Tibial artery (tissue), 4 donors: ENCODE results near the gene C4orf54.

Experiments used
- DNase-seq, 2 donors: peaks; one replicate each; pipeline ENCODE4 v3.0.0-alpha.2; 2019
- H3K27ac ChIP-seq, 2 donors: fragments of 200-600 bp; sonication (generic) in 1 of 2; 1 replicate in 1 of 2; 2 replicates in 1 of 2; pipeline ENCODE4 v1.5.1; 2018 to 2019; ENCODE audit warnings: mild to moderate bottlenecking in 1 of 2
- H3K27me3 ChIP-seq, 2 donors: fragments of 200-600 bp; sonication (generic) in 1 of 2; one replicate each; pipeline versions ENCODE4 v1.5.1 to v1.6.0; 2016 to 2019
- H3K36me3 ChIP-seq, 3 donors: fragments of 200-600 bp; sonication (generic) in 2 of 3; one replicate each; pipeline ENCODE4 v1.5.1; 2016 to 2019; ENCODE audit warnings: mild to moderate bottlenecking in 2 of 3
- H3K4me1 ChIP-seq, 4 donors: fragments of 200-600 bp; sonication (generic) in 2 of 4; 1 replicate in 3 of 4; 2 replicates in 1 of 4; pipeline ENCODE4 v1.5.1; 2016 to 2019
- H3K4me3 ChIP-seq, 2 donors: fragments of 200-600 bp; sonication (generic) in 1 of 2; 1 replicate in 1 of 2; 2 replicates in 1 of 2; pipeline ENCODE4 v1.5.1; 2018 to 2019; ENCODE audit warnings: mild to moderate bottlenecking in 2 of 2
- H3K9me3 ChIP-seq, 3 donors: fragments of 200-600 bp; sonication (generic) in 1 of 3; one replicate each; pipeline ENCODE4 v1.5.1; 2016 to 2019
- intact Hi-C: fragments of 100-400 bp; cut with DNase I; formaldehyde crosslinking; loops from one replicate; pipeline ENCODE4 v1.15.0; 2023; ENCODE audit warnings: low total_unique reads
- TF ChIP-seq, protein P1 (sequence below), 2 experiments: fragments of 200-600 bp in 1 of 2; fragments of 450-650 bp in 1 of 2; IDR thresholded peaks; one replicate each; pipeline ENCODE4 v1.5.1; 2017 to 2019; ENCODE audit warnings: antibody characterized with exemption in 2 of 2, mild to moderate bottlenecking in 1 of 2, moderate library complexity in 1 of 2

The C4orf54 gene

DNA sequence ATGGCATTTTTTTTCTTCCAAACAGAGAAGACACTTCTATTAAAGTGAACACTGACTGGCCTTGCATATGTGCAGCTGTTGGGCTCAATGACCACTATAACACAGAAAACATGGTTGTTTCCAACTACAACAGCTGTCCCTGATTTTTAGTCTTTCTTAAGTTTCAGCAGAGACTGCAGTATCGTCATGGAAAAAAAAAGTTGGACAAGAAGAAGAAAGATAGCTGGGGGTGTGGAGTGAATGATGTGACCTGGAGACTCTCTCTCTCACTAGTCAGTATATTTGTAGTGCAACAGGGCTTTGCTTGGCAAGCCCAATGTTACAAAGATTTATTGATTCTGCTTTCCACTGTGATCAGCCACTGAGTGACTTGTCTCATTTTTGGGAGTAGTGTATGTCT lies 29.5 kb upstream of the C4orf54 start:
- H3K27me3 ChIP-seq = no peaks in the 10 kb centered on the region
- no peaks in the 10 kb centered on the region for H3K36me3 ChIP-seq
- TF ChIP-seq, protein P1, sequence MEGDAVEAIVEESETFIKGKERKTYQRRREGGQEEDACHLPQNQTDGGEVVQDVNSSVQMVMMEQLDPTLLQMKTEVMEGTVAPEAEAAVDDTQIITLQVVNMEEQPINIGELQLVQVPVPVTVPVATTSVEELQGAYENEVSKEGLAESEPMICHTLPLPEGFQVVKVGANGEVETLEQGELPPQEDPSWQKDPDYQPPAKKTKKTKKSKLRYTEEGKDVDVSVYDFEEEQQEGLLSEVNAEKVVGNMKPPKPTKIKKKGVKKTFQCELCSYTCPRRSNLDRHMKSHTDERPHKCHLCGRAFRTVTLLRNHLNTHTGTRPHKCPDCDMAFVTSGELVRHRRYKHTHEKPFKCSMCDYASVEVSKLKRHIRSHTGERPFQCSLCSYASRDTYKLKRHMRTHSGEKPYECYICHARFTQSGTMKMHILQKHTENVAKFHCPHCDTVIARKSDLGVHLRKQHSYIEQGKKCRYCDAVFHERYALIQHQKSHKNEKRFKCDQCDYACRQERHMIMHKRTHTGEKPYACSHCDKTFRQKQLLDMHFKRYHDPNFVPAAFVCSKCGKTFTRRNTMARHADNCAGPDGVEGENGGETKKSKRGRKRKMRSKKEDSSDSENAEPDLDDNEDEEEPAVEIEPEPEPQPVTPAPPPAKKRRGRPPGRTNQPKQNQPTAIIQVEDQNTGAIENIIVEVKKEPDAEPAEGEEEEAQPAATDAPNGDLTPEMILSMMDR (IDR thresholded peaks at IDR 0.05) = no peak
- intact Hi-C loops = no loop called here
- peaks cover 0 to 9% (median 7%) of the 10 kb centered on the region in 3 donors for H3K9me3 ChIP-seq
- no peak for DNase-seq
- no peak overlapping the region for H3K27ac ChIP-seq
- H3K4me3 ChIP-seq = no peak overlapping the region
- H3K4me1 ChIP-seq = no peaks in the 10 kb centered on the region

DNA sequence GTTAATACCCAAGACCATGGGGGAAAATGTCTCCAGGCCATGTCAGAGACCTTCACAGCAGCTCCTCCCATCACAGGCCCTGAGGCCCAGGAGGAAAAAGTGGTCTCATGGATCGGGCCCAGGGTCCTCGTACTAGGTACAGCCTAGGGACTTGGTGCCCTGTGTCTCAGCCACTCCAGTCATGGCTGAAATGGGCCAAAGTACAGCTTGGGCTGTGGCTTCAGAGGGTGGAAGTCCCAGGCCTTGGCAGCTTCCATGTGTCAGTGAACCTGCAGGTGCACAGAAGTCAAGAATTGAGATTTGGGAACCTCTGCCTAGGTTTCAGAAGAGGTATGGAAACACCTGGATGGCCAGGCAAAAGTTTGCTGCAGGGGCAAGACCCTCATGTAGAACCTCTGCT lies 27.6 kb upstream of the C4orf54 start:
- TF ChIP-seq, protein P1 (IDR thresholded peaks at IDR 0.05) = no peak
- peaks cover 0 to 3% (median 0%) of the 10 kb centered on the region in 3 donors for H3K9me3 ChIP-seq
- no peak for DNase-seq
- no peaks in the 10 kb centered on the region for H3K4me1 ChIP-seq
- intact Hi-C loops = no loop called here
- no peak overlapping the region for H3K4me3 ChIP-seq
- H3K36me3 ChIP-seq = no peaks in the 10 kb centered on the region
- no peaks in the 10 kb centered on the region for H3K27me3 ChIP-seq
- H3K27ac ChIP-seq = no peak overlapping the region

DNA sequence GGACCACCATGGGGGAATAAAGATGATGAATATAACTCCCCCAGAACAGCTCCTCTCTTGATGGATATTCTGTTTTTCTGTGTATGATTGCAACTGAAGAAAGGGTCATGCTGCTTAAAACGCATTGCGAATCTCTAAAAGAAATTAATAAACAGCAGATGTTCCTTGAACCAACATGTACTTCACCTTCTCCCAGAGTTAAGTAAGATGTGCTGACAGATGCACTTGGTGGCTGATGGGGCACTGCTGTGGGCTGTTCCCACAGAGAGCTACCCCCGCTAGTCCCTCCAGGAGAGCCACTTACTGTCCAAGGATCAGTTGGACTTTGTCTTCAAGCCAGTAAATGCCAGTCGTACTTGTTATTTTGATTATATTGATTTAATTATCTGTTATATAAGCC lies 26.3 kb upstream of the C4orf54 start:
- Histone ChIP-seq H3K4me1 (peaks cover 0 to 8% (median 6%) of the 10 kb centered on the region in 4 donors), H3K27me3 (no peaks in the 10 kb centered on the region), H3K4me3 (no peak overlapping the region), H3K27ac (no peak overlapping the region), H3K9me3 (no peaks in the 10 kb centered on the region), H3K36me3 (no peaks in the 10 kb centered on the region)
- intact Hi-C loops = no loop called here
- no peak for DNase-seq
- TF ChIP-seq, protein P1 (IDR thresholded peaks at IDR 0.05) = no peak

DNA sequence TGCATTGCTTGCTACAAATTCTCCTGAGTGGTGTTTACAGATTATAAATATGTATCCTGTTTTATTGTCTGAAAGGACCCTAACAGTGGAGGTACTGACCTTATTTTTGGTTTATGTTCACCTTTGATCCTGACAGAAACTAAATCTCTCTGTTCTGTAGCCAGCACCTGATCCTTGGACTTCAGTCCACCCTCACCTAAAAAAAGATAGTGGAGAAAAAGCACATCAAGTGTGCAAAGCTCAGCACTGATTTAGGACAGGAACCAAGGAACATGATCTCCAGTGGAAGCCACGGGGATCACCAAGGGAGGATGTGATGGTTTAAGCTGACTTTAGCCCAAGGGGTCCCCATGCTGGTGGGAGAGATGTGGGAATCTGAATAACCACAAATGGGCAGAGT lies 22.3 kb upstream of the C4orf54 start:
- Histone ChIP-seq H3K9me3 (no peaks in the 10 kb centered on the region), H3K4me3 (no peak overlapping the region), H3K27me3 (no peaks in the 10 kb centered on the region), H3K36me3 (no peaks in the 10 kb centered on the region), H3K4me1 (peaks cover 0 to 14% (median 7%) of the 10 kb centered on the region in 4 donors), H3K27ac (no peak overlapping the region)
- TF ChIP-seq, protein P1 (IDR thresholded peaks at IDR 0.05) = no peak
- no peak for DNase-seq
- intact Hi-C loops = no loop called here

DNA sequence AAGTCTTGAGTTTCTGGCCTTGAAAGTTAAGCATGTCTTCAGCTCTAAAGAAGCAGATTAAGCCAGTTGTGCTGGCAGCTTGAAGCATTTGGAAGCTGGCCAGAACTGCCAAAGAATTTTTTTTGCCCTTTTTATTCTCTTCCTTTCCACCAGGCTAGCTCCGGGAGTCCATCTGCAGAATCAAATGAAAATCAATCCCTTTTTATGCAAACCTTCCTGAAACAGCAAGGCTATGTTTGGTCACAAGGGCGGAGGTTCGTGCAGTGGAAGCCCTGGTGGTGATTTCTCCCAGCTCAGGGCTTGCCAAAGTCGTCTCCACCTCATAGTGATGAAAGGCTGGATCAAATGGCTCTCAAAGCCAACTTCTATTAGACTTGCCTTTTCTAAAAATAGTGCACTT lies 21.6 kb upstream of the C4orf54 start:
- TF ChIP-seq, protein P1 (IDR thresholded peaks at IDR 0.05) = peak in 1 of 2 experiments; percentile 7
- H3K4me1 ChIP-seq = peaks cover 0 to 14% (median 7%) of the 10 kb centered on the region in 4 donors
- no peak for DNase-seq
- no peaks in the 10 kb centered on the region for H3K9me3 ChIP-seq
- no peak overlapping the region for H3K4me3 ChIP-seq
- no peaks in the 10 kb centered on the region for H3K27me3 ChIP-seq
- no peaks in the 10 kb centered on the region for H3K36me3 ChIP-seq
- no peak overlapping the region for H3K27ac ChIP-seq
- intact Hi-C loops = no loop called here

DNA sequence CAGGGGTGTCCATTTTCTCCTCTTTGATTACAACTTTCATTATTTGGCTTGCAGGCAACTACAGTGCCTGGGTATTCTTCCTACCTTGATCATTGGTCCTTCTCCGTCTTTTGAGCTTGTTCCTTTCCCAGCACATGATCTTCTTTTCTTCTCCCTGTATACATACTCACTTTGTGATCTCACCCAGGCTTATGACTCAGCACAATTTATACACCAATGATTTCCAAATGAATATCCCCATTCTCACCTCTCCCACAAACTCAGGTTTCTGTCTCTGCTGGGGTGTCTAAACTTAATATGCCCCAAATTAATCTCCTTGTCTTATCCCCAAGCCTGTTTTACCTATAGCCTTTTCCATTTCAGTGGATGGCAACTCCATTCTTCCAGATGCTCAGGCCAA lies 19.5 kb upstream of the C4orf54 start:
- Histone ChIP-seq H3K4me3 (no peak overlapping the region), H3K27ac (no peak overlapping the region), H3K4me1 (peaks cover 0 to 14% (median 7%) of the 10 kb centered on the region in 4 donors), H3K9me3 (peaks cover 0 to 11% (median 0%) of the 10 kb centered on the region in 3 donors), H3K36me3 (no peaks in the 10 kb centered on the region), H3K27me3 (no peaks in the 10 kb centered on the region)
- DNase-seq = no peak
- TF ChIP-seq, protein P1 (IDR thresholded peaks at IDR 0.05) = no peak
- intact Hi-C loops = no loop called here
